Aorta (tissue), 5 donors: ENCODE data around the gene PPP6R2. TPM values are rescaled to one million over a fixed set of nuclear protein-coding genes. Genes with fewer than 3 reads are reported as not detected.

ENCODE experiments used
- ATAC-seq: fragments of 200-7000 bp; cut with Tn5 transposase; one replicate; pipeline ENCODE4 v1.9.1; 2022; ENCODE audit warnings: moderate library complexity; ENCODE audit not compliant: low FRiP score
- DNase-seq, 2 donors: peaks; one replicate each; pipeline ENCODE4 v3.0.0-alpha.2; 2020
- H3K27ac ChIP-seq, 2 donors: one replicate each; pipeline ENCODE4 v1.5.1; 2013; ENCODE audit warnings: low read length in 2 of 2, mild to moderate bottlenecking in 2 of 2, moderate library complexity in 2 of 2, control low read depth in 1 of 2, inconsistent platforms in 1 of 2, low read depth in 1 of 2
- H3K27me3 ChIP-seq, 2 donors: one replicate each; pipeline ENCODE4 v1.6.1; 2013; ENCODE audit warnings: control low read depth in 1 of 2, low read length in 1 of 2, mild to moderate bottlenecking in 1 of 2, moderate library complexity in 1 of 2; ENCODE audit not compliant: insufficient read depth in 2 of 2, control insufficient read depth in 1 of 2
- H3K36me3 ChIP-seq, 2 donors: one replicate each; pipeline ENCODE4 v1.6.1; 2013; ENCODE audit warnings: control low read depth in 1 of 2, low read length in 1 of 2, mild to moderate bottlenecking in 1 of 2; ENCODE audit not compliant: insufficient read depth in 2 of 2, control insufficient read depth in 1 of 2
- H3K4me1 ChIP-seq, 2 donors: one replicate each; pipeline ENCODE4 v1.6.1; 2013; ENCODE audit warnings: low read length in 2 of 2, control low read depth in 1 of 2, mild to moderate bottlenecking in 1 of 2, moderate library complexity in 1 of 2; ENCODE audit not compliant: insufficient read depth in 2 of 2, control insufficient read depth in 1 of 2
- H3K4me3 ChIP-seq, 2 donors: one replicate each; pipeline ENCODE4 v1.5.1; 2013; ENCODE audit warnings: low read length in 2 of 2, control low read depth in 1 of 2, mild to moderate bottlenecking in 1 of 2
- H3K9me3 ChIP-seq: one replicate; pipeline ENCODE4 v1.6.1; 2013; ENCODE audit warnings: mild to moderate bottlenecking, low read length; ENCODE audit not compliant: control insufficient read depth
- WGBS, 2 donors: extraction: QIAGEN DNeasy Blood & Tissue Kit; methylation state at CpG; one replicate each; pipeline ENCODE4 v1.1.7; 2013; 5-methylcytosine and 5-hydroxymethylcytosine counted together
- intact Hi-C, 2 donors: fragments of 100-400 bp; cut with DNase I; formaldehyde crosslinking; loops; one replicate each; pipeline versions ENCODE4 v1.14.2 to v1.15.0; 2022
- polyA plus RNA-seq, 2 donors: library from polyadenylated mRNA; stranded (reverse); fragments of 200-250 nt; gene quantifications; one replicate each; pipeline ENCODE4 v1.2.3, GENCODE V29; 2013
- total RNA-seq, 2 donors: library from RNA; stranded (reverse); fragmentation: NEBNext Ultra II Directional; extraction: Animal tissue kit (Norgen Biotek cat#: 25700); gene quantifications; one replicate each; pipeline ENCODE4 v1.2.1, GENCODE V29; 2021
- donor health status: healthy with polysubstance abuse.
- donor health status: Bipolar disorder and iron deficiency.
- donor health status: DM: no; HTN: no; CAD: no.
- donor health status: DM: no; HTN: no; CAD: no.
- donor health status: DM: yes; HTN: yes; CAD: no.

The PPP6R2 gene
- total and polyA plus RNA-seq, 4 donors = 14.1 to 62.5 (median 46.0) TPM

- ATAC-seq (no peak), DNase-seq (no peak)
- 85 to 87% methylated on average over 15 of the region's 15 CpGs for WGBS, 2 donors
- no peaks in the 10 kb centered on the region for H3K27me3 ChIP-seq
- H3K36me3 ChIP-seq = no peaks in the 10 kb centered on the region
- no peaks in the 10 kb centered on the region for H3K9me3 ChIP-seq
- H3K4me1 ChIP-seq = no peaks in the 10 kb centered on the region
- no peak overlapping the region for H3K4me3 ChIP-seq
- intact Hi-C loops = no loop called here
- no peak overlapping the region for H3K27ac ChIP-seq
Observed at GRCh38 chr22:50398831-50399648, 55.9 kb downstream of the PPP6R2 start.

- ATAC-seq (peak; percentile 64), DNase-seq (peak in 1 of 2 donors; percentile 69)
- WGBS, 2 donors = 67 to 74% methylated on average over 8 of the region's 8 CpGs
- H3K4me3 ChIP-seq = no peak overlapping the region
- H3K9me3 ChIP-seq = no peaks in the 10 kb centered on the region
- H3K4me1 ChIP-seq = no peaks in the 10 kb centered on the region
- H3K36me3 ChIP-seq = no peaks in the 10 kb centered on the region
- no peak overlapping the region for H3K27ac ChIP-seq
- H3K27me3 ChIP-seq = no peaks in the 10 kb centered on the region
- intact Hi-C loops = no loop called here
Observed at GRCh38 chr22:50399751-50400331, 56.7 kb downstream of the PPP6R2 start.

GRCh38 chr22:50400406-50400805 is 57.3 kb downstream of the PPP6R2 start:
- H3K27ac ChIP-seq = no peak overlapping the region
- ATAC-seq (no peak), DNase-seq (no peak)
- H3K4me1 ChIP-seq = no peaks in the 10 kb centered on the region
- WGBS, 2 donors = 77 to 78% methylated on average over 4 of the region's 4 CpGs
- no peaks in the 10 kb centered on the region for H3K9me3 ChIP-seq
- intact Hi-C loops = no loop called here
- H3K4me3 ChIP-seq = no peak overlapping the region
- no peaks in the 10 kb centered on the region for H3K27me3 ChIP-seq
- H3K36me3 ChIP-seq = no peaks in the 10 kb centered on the region

GRCh38 chr22:50400931-50401330 is 57.8 kb downstream of the PPP6R2 start:
- H3K4me3 ChIP-seq = no peak overlapping the region
- H3K36me3 ChIP-seq = no peaks in the 10 kb centered on the region
- no peaks in the 10 kb centered on the region for H3K27me3 ChIP-seq
- DNase-seq = no peak
- no peaks in the 10 kb centered on the region for H3K4me1 ChIP-seq
- no peak overlapping the region for H3K27ac ChIP-seq
- no peak for ATAC-seq
- intact Hi-C loops = no loop called here
- H3K9me3 ChIP-seq = no peaks in the 10 kb centered on the region
- WGBS, 2 donors = 95 to 97% methylated on average over 5 of the region's 5 CpGs

GRCh38 chr22:50401907-50402306 is 58.8 kb downstream of the PPP6R2 start:
- H3K27ac ChIP-seq = no peak overlapping the region
- no peak for ATAC-seq
- intact Hi-C loops = no loop called here

GRCh38 chr22:50403701-50404101 is 60.6 kb downstream of the PPP6R2 start:
- Histone ChIP-seq H3K9me3 (no peaks in the 10 kb centered on the region), H3K27ac (no peak overlapping the region), H3K36me3 (no peaks in the 10 kb centered on the region), H3K4me1 (no peaks in the 10 kb centered on the region), H3K4me3 (no peak overlapping the region), H3K27me3 (no peaks in the 10 kb centered on the region)
- intact Hi-C loops = no loop called here
- DNase-seq (peak; percentile 84 to 89), ATAC-seq (peak; percentile 24)
- WGBS, 2 donors = 54 to 64% methylated on average over 8 of the region's 8 CpGs

More at GRCh38 chr22:50401907-50402306, 58.8 kb downstream of the PPP6R2 start:
- Histone ChIP-seq H3K4me3 (no peak overlapping the region), H3K36me3 (no peaks in the 10 kb centered on the region), H3K4me1 (no peaks in the 10 kb centered on the region), H3K9me3 (no peaks in the 10 kb centered on the region), H3K27me3 (no peaks in the 10 kb centered on the region)
- DNase-seq = no peak
- 94% methylated on average over 4 of the region's 4 CpGs for WGBS, 2 donors

GRCh38 chr22:50406416-50407170 is 63.5 kb downstream of the PPP6R2 start:
- Histone ChIP-seq H3K36me3 (peaks cover 0 to 2% of the 10 kb centered on the region in 2 donors), H3K27me3 (no peaks in the 10 kb centered on the region), H3K4me1 (no peaks in the 10 kb centered on the region), H3K9me3 (no peaks in the 10 kb centered on the region), H3K4me3 (no peak overlapping the region), H3K27ac (no peak overlapping the region)
- WGBS, 2 donors = 94 to 95% methylated on average over 25 of the region's 25 CpGs
- intact Hi-C loops = no loop called here
- ATAC-seq = no peak
- DNase-seq = no peak

- Histone ChIP-seq H3K9me3 (no peaks in the 10 kb centered on the region), H3K27me3 (no peaks in the 10 kb centered on the region), H3K27ac (no peak overlapping the region), H3K36me3 (peaks cover 0 to 2% of the 10 kb centered on the region in 2 donors), H3K4me3 (no peak overlapping the region), H3K4me1 (no peaks in the 10 kb centered on the region)
- intact Hi-C loops = no loop called here
- DNase-seq (no peak), ATAC-seq (no peak)
- 91 to 95% methylated on average over 13 of the region's 13 CpGs for WGBS, 2 donors
Observed at GRCh38 chr22:50408311-50408710, 65.2 kb downstream of the PPP6R2 start.
